Parathyroid adenoma (tissue), 2 donors: Measurements from ENCODE around the gene CABLES1.

Experiments used
- H2AFZ ChIP-seq: fragments of 300-600 bp; sonication (generic); one replicate; pipeline ENCODE4 v1.7.0; 2017; ENCODE audit warnings: antibody characterized with exemption, mild to moderate bottlenecking
- H3K27ac ChIP-seq: fragments of 300-600 bp; sonication (generic); one replicate; pipeline ENCODE4 v1.7.0; 2017
- H3K27me3 ChIP-seq: fragments of 300-600 bp; sonication (generic); one replicate; pipeline ENCODE4 v1.7.0; 2017; ENCODE audit warnings: low read length; ENCODE audit not compliant: control insufficient read depth, insufficient read depth
- H3K36me3 ChIP-seq: fragments of 300-600 bp; sonication (generic); one replicate; pipeline ENCODE4 v1.7.0; 2017; ENCODE audit warnings: low read length; ENCODE audit not compliant: control insufficient read depth, insufficient read depth
- H3K4me1 ChIP-seq: fragments of 300-600 bp; sonication (generic); one replicate; pipeline ENCODE4 v1.7.0; 2017; ENCODE audit warnings: control low read depth
- H3K4me2 ChIP-seq: fragments of 300-600 bp; sonication (generic); one replicate; pipeline ENCODE4 v1.7.0; 2017; ENCODE audit warnings: low read length
- H3K4me3 ChIP-seq: fragments of 300-600 bp; sonication (generic); one replicate; pipeline ENCODE4 v1.7.0; 2017; ENCODE audit warnings: low read depth, low read length
- H3K79me2 ChIP-seq: fragments of 300-600 bp; sonication (generic); one replicate; pipeline ENCODE4 v1.7.0; 2017; ENCODE audit warnings: control low read depth
- H3K9ac ChIP-seq: fragments of 300-600 bp; sonication (generic); one replicate; pipeline ENCODE4 v1.7.0; 2017; ENCODE audit warnings: mild to moderate bottlenecking
- H3K9me3 ChIP-seq: fragments of 300-600 bp; sonication (generic); one replicate; pipeline ENCODE4 v1.7.0; 2017; ENCODE audit warnings: low read length; ENCODE audit not compliant: control insufficient read depth
- CTCF ChIP-seq: fragments of 300-600 bp; sonication (generic); IDR thresholded peaks from one replicate; pipeline ENCODE4 v1.7.0; 2017; ENCODE audit warnings: antibody characterized with exemption, mild to moderate bottlenecking
- donor health status: primary hyperparathyroidism.

CABLES1 gene

DNA sequence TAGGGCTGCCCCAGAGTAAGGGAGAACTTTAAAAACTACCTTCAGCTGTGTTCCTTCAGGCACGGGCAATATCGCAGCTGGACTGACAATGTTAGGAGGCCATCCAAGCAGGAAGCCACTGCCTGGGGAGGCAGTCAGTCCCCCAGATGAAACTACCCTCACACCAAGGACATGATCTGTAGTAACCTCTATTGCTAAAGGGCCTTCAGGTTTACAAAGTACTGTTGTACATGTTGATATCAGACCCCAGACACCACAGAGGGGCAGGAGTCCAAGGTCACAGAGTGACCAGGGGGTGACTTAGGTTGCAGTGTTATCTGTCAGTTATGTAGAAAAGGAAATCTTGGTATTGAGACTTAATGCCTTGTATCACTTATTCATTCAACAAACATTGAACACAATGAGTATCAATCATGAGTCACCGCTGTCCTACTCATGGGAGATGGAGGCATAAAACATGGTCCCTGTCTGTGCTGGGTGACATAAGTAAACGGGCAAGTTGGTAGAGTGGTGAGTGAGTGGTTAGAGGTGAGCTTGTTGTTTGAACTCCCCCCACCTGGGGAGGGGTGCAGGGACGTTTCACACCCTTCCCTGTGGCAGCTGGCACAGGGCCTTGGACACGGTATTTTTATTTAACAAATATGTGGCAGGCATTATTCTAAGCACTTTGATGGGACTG is 7.1 kb downstream of the CABLES1 start:
- TF ChIP-seq CTCF = no peak
- peaks cover 55% of the 10 kb centered on the region for H3K4me1 ChIP-seq
- H3K79me2 ChIP-seq = peaks cover 46% of the 10 kb centered on the region
- H3K9me3 ChIP-seq = no peaks in the 10 kb centered on the region
- H2AFZ ChIP-seq = no peak overlapping the region
- H3K9ac ChIP-seq = no peak overlapping the region
- peak overlapping the region; percentile 5 for H3K4me2 ChIP-seq
- H3K4me3 ChIP-seq = no peak overlapping the region
- peak overlapping the region; percentile 87 for H3K27ac ChIP-seq
- H3K27me3 ChIP-seq = no peaks in the 10 kb centered on the region
- no peaks in the 10 kb centered on the region for H3K36me3 ChIP-seq

- no peaks in the 10 kb centered on the region for H3K36me3 ChIP-seq
- H2AFZ ChIP-seq = peak overlapping the region; percentile 64
- H3K9me3 ChIP-seq = no peaks in the 10 kb centered on the region
- no peaks in the 10 kb centered on the region for H3K27me3 ChIP-seq
- TF ChIP-seq CTCF = no peak
- H3K4me2 ChIP-seq = peak overlapping the region; percentile 48
- no peak overlapping the region for H3K4me3 ChIP-seq
- no peak overlapping the region for H3K9ac ChIP-seq
- peaks cover 57% of the 10 kb centered on the region for H3K4me1 ChIP-seq
- H3K79me2 ChIP-seq = peaks cover 50% of the 10 kb centered on the region
- peak overlapping the region; percentile 87 for H3K27ac ChIP-seq
Observed at GRCh38 chr18:23143016-23143814, 7.9 kb downstream of the CABLES1 start.

DNA sequence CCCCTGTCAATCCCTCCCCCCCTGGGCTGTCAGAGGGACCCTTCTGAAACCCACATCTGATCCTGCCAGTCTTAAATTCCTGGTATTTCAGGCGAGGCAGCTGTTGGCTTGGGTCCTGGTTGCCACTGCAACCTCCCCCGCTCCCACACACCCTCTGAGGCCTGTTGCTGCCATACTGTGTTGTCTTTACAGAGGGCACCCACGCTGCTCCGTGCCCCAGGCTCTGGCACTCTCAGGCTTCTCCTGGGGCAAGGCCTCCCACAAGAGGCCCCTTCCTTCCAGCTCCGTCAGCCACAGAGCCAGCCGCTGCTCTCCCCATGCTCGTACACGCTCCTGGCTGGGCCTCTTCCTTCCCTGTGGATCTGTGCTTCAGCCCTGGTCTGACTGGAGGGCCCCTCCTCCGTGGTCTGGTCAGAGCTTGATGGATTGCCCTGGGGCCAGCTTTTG is 8.6 kb downstream of the CABLES1 start:
- H3K4me2 ChIP-seq = peak overlapping the region; percentile 48
- H3K27me3 ChIP-seq = no peaks in the 10 kb centered on the region
- H3K27ac ChIP-seq = peak overlapping the region; percentile 87
- peaks cover 50% of the 10 kb centered on the region for H3K79me2 ChIP-seq
- H3K4me3 ChIP-seq = no peak overlapping the region
- TF ChIP-seq CTCF = no peak
- H3K36me3 ChIP-seq = no peaks in the 10 kb centered on the region
- no peak overlapping the region for H3K9ac ChIP-seq
- H2AFZ ChIP-seq = peak overlapping the region; percentile 64
- no peaks in the 10 kb centered on the region for H3K9me3 ChIP-seq
- peaks cover 56% of the 10 kb centered on the region for H3K4me1 ChIP-seq

DNA sequence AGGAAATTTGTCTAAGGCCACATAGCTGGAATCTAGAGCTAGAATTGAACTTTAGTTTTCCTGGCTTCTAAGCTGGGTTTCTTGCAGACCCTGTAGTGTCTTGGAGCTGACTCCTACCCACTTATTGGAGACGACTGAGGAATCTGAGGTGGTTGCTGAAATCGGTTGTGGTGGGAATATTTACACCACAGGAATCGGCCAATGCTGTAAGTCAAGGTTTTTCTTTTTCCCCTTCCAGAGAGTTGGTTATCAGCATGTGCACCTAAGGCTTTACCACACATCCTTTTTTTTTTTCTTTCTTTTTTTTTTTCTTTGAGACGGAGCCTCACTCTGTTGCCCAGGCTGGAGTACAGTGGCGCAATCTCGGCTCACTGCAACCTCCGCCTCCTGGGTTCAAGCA is 9.4 kb downstream of the CABLES1 start:
- peaks cover 49% of the 10 kb centered on the region for H3K79me2 ChIP-seq
- no peaks in the 10 kb centered on the region for H3K27me3 ChIP-seq
- TF ChIP-seq CTCF = no peak
- H3K9ac ChIP-seq = no peak overlapping the region
- peak overlapping the region; percentile 23 for H3K4me2 ChIP-seq
- peaks cover 62% of the 10 kb centered on the region for H3K4me1 ChIP-seq
- H3K27ac ChIP-seq = peak overlapping the region; percentile 87
- no peak overlapping the region for H3K4me3 ChIP-seq
- H2AFZ ChIP-seq = no peak overlapping the region
- H3K36me3 ChIP-seq = no peaks in the 10 kb centered on the region
- no peaks in the 10 kb centered on the region for H3K9me3 ChIP-seq
